ENCODE results near the gene COL6A1.

COL6A1 gene

DNA sequence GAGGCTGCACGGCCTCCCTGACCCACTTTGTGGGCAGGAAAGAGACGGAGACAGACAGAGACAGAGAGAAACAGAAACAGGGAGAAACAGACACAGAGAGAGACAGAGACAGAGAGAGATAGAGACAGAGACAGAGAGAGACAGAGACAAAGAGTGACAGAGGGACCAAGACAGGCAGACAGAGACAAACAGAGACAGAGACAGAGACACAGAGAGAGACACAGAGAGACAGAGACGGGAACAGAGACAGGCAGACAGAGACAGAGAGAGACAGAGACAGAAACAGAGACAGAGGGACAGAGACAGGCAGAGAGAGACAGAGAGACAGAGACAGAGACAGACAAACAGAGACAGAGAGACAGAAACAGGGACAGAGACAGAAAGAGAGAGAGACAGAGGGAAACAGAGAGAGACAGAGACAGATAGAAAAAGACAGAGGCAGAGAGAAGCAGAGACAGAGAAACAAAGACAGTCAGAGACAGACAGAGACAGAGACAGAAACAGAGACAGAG is 3.1 kb downstream of the COL6A1 start:
- no peak for DNase-seq

DNA sequence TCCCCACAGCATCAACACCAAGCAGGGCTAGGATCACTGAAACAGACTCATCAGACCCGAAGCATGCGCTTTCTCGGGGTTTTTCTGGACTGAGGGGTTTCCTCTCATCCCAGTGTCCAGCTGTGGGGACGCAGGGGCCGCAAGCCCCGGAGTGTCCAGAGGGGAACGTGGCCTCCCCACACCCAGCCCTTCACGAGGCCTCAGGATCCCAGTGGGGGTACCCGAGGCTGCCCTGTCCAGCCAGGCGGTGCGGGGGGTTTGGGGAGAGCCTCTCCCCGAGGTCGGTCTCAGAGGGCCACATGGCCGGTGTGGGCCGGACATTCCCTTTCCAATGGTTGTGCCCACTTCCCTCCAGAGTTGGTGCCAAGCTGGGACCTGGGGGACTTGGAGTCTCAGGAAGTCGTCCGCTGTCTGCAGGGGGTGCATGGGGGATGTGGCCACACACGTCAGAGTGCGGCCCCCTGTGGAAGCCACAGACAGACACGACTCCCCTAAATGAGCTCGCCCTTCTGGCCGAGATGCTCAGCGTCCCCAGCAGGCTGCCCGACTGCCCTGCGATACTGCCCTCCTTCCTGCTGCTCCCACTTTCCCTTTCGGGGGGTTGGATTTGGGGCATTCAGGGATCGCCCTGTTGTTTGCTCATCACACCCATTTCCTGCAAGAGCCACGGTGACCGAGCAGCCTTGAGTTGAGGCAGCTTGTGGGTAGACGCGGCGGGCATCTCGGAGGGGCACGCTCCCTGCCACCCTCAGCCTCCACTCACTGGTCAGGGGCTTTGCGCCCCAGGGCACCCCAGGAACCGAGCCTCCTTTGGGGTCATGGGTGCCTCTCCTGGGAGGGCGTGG is 4.1 kb downstream of the COL6A1 start:
- DNase-seq = no peak

- no peak for DNase-seq
These were observed 4.9 kb downstream of the COL6A1 start for GRCh38 chr21:45986316-45987051.

GRCh38 chr21:45987121-45987711 is 5.6 kb downstream of the COL6A1 start:
- DNase-seq = no peak

- no peak for DNase-seq
These were observed 7.1 kb downstream of the COL6A1 start for GRCh38 chr21:45988366-45989347.

GRCh38 chr21:45989355-45990048 is 7.9 kb downstream of the COL6A1 start:
- no peak for DNase-seq

DNA sequence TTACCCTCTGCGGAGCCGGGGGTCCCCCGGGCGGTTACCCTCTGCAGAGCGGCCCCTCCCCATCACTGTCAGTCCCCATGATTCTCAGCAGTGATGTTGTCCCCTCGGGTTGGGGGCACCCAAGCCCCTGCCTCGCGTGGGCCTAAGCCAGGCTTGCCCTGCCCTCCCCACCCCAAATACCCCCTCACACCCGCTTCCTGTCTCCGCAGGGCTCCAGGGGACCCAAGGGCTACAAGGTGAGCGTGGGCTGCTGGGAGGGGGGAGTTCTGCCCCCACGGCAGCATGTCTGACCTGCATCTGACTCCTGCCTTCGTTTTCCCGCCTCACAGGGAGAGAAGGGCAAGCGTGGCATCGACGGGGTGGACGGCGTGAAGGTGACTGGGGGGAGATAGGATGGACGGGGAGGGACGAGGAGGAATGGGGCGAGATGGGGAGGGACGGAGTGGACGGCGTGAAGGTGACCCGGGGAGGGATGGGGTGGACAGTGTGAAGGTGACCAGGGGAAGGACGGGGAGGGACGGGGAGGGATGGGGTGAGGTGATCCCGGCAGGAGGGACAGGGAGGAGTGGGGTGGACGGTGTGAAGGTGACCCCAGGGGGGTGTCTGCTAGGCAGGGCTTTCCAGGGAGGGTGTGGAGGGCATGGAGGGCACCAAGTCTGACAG is 8.6 kb downstream of the COL6A1 start:
- DNase-seq = no peak

DNA sequence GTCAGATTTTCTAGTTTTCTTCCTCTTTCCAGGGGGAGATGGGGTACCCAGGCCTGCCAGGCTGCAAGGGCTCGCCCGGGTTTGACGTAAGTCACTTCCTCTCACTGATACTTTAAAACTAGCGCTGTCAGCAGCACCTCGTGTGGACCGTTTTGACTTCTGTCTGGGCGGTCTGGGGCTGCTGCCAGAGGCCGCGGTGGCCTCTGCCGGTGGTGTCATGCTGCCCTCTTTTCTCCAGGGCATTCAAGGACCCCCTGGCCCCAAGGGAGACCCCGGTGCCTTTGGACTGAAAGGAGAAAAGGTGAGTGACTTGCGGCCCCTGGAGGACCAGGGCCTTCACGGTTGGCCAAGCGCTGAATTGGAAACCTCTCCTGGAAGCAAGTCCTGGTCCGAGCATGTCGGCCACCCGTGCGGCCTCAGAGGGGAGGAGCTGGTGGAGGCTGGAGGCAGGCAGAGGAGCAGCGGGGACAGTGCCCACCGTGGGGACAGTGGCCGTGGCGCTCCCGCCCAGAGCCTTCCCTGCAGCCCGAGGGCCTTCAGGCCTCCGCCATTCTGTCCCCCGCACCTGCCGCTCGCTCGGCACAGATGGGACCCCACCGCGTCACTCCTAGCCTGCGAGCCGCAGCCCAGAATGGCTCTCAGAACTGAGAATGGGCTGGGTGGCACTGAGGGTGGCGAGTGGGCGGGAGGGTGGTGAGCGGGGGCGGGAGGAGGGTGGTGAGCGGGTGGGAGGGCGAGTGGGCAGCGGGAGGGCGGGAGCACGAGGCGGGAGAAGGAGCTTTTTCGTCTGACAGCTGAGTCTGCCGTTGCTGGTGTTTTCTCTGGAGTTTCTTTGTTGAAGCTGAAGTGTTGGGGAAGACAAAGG is 9.4 kb downstream of the COL6A1 start:
- DNase-seq = no peak

DNA sequence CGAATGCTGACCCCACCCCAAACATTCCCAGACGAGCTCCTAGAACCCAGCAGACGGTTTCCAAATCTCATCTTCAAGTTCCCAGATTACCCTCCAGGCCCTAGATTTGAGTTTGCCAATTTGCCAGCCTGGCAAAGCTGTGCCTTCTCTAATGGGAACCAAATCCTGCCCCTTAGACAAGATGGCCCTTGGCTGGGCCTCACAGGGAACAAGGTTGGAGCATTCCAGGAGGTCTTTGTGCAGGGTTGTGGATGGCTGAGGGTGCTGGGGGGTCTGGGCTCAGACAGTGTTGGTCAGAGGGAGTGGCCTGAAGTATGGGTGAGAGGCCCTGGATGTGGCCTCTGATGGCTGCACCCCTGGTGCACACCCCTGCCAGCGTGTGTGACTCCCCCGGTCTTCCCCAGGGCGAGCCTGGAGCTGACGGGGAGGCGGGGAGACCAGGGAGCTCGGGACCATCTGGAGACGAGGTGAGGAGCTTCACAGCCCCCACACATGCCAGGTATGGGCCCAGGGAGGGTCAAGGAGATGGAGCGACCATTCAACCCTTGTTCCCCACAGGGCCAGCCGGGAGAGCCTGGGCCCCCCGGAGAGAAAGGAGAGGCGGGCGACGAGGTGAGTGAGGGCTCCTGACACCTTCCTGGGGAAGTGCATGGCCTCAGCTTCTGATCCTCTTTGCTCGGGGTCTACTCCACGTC is 10.2 kb downstream of the COL6A1 start:
- no peak for DNase-seq

- DNase-seq = no peak
These were observed 11.0 kb downstream of the COL6A1 start for GRCh38 chr21:45992301-45993209.

- DNase-seq = no peak
These were observed 11.9 kb downstream of the COL6A1 start for GRCh38 chr21:45993210-45994085.

DNA sequence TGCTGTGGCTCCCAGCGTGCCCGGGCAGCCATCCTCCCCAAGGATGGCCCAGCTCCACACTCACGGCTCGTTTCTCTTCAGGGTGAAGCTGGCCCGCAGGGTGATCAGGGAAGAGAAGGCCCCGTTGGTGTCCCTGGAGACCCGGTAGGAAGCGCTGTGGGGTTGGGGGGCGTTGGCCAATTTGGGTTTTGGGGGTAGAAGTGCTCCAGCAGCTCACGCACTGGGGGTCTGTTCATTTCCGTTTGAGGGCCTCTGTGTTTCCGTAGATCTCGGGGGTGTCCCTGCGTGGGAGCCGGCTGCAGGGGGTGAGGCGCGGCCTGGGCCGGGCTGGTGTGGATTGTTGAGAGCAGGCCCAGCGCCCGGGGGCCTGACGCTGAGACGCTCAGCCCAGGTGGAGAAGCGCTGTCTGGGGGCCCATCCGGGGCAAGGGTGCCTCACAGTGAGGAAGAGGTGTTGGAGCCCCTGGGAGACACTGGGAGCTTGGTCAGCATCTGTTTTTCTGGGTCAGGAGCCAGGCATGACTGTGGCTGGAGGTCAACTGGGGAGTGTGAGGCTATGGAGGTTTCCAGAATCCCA is 12.6 kb downstream of the COL6A1 start:
- no peak for DNase-seq

GRCh38 chr21:45994759-45995685 is 13.5 kb downstream of the COL6A1 start:
- no peak for DNase-seq

GRCh38 chr21:45995686-45996179 is 14.2 kb downstream of the COL6A1 start:
- DNase-seq = no peak
